Hepatocyte (in vitro differentiated cells): Measurements from ENCODE around the gene ZCCHC3.

ENCODE experiments used
- CTCF ChIP-seq: fragments of 200-600 bp; sonication (generic); IDR thresholded peaks from 2 replicates; pipeline ENCODE4 v1.5.1; 2016; ENCODE audit warnings: antibody characterized with exemption, mild to moderate bottlenecking; ENCODE audit not compliant: poor library complexity
- EZH2 ChIP-seq: fragments of 200-600 bp; sonication (generic); IDR thresholded peaks from 2 replicates; pipeline ENCODE4 v1.6.1; 2016; ENCODE audit warnings: antibody characterized with exemption, mild to moderate bottlenecking, borderline replicate concordance
- EZH2phosphoT487 ChIP-seq: fragments of 200-600 bp; sonication (generic); IDR thresholded peaks from one replicate; pipeline ENCODE4 v1.6.1; 2018; ENCODE audit warnings: antibody characterized with exemption, mild to moderate bottlenecking, low read depth, moderate library complexity; ENCODE audit not compliant: unreplicated experiment, severe bottlenecking

- TF ChIP-seq CTCF (no peak), EZH2 (no peak), EZH2phosphoT487 (no peak)
Measured at GRCh38 chr20:258963-259362, 38.4 kb upstream of the ZCCHC3 start.
